ENCODE results near the gene OR6B3.

GRCh38 chr2:240033330-240033678 lies 20.0 kb downstream of the OR6B3 start:
- TF ChIP-seq CTCF (IDR thresholded peaks at IDR 0.05) (no peak), ZFX (IDR thresholded peaks at IDR 0.05; ENCODE audit: borderline replicate concordance) (no peak)

Data from 22Rv1 (cell line).